ENCODE measurements around the gene MRGPRX2.

The MRGPRX2 gene

GRCh38 chr11:19088791-19089190, 28.3 kb upstream of the MRGPRX2 start:
- no peak for TF ChIP-seq CTCF (IDR thresholded peaks at IDR 0.05; ENCODE audit: insufficient read depth, low read depth, low read length, missing control alignments)
- no peak overlapping the region for H3K4me3 ChIP-seq (ENCODE audit: low read depth, low read length)
- no peak for DNase-seq (ENCODE audit: low read depth)

GRCh38 chr11:19087658-19088057, 27.1 kb upstream of the MRGPRX2 start:
- no peak for TF ChIP-seq CTCF (IDR thresholded peaks at IDR 0.05; ENCODE audit: insufficient read depth, low read depth, low read length, missing control alignments)
- no peak overlapping the region for H3K4me3 ChIP-seq (ENCODE audit: low read depth, low read length)
- no peak for DNase-seq (ENCODE audit: low read depth)

- DNase-seq (ENCODE audit: low read depth) = no peak
- TF ChIP-seq CTCF (IDR thresholded peaks at IDR 0.05; ENCODE audit: insufficient read depth, low read depth, low read length, missing control alignments) = no peak
- no peak overlapping the region for H3K4me3 ChIP-seq (ENCODE audit: low read depth, low read length)
Observed at GRCh38 chr11:19084661-19085315, 24.3 kb upstream of the MRGPRX2 start.

GRCh38 chr11:19083166-19083565, 22.6 kb upstream of the MRGPRX2 start:
- H3K4me3 ChIP-seq (ENCODE audit: low read depth, low read length) = no peak overlapping the region
- no peak for DNase-seq (ENCODE audit: low read depth)
- TF ChIP-seq CTCF (IDR thresholded peaks at IDR 0.05; ENCODE audit: insufficient read depth, low read depth, low read length, missing control alignments) = no peak

GRCh38 chr11:19080579-19080993, 20.1 kb upstream of the MRGPRX2 start:
- TF ChIP-seq CTCF (IDR thresholded peaks at IDR 0.05; ENCODE audit: insufficient read depth, low read depth, low read length, missing control alignments) = no peak

GRCh38 chr11:19079643-19080440, 19.3 kb upstream of the MRGPRX2 start:
- no peak for DNase-seq (ENCODE audit: low read depth)
- no peak for TF ChIP-seq CTCF (IDR thresholded peaks at IDR 0.05; ENCODE audit: insufficient read depth, low read depth, low read length, missing control alignments)
- no peak overlapping the region for H3K4me3 ChIP-seq (ENCODE audit: low read depth, low read length)

More at GRCh38 chr11:19080579-19080993, 20.1 kb upstream of the MRGPRX2 start:
- H3K4me3 ChIP-seq (ENCODE audit: low read depth, low read length) = no peak overlapping the region
- no peak for DNase-seq (ENCODE audit: low read depth)
